Measurements from ENCODE around the gene GFPT1.

GFPT1 gene

DNA sequence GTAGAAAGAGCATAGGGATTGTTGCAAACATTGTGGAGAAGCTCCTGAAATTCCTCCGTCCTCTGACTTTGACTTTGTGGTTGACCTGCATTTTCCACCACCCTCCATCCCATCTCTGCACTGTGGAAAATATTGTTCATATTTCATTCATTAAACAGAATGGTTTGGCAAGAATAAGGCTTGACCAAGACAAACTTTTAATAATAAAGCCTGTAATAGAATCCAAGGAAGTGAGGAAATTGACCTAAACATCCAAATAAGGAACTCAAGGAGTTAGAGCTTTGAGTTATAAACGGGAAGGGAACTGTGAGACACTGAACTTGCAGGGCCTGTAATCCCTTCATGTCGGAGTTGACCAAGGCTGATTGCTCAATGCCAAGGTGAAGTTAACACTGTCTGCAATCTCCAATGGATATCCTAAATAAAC is 115.2 kb downstream of the GFPT1 start:
- no peak overlapping the region for H3K27ac ChIP-seq
- POLR2A ChIA-PET (ENCODE audit: low non-redundant PET): no interaction called here
- no peak for DNase-seq (ENCODE audit: low spot score)
- CTCF ChIA-PET: interaction anchor here (0.6 kb wide), 1 partner anchor 329 kb away, joined by 3 read pairs; no protein-coding TSS in a partner anchor
- TF ChIP-seq, protein P1, sequence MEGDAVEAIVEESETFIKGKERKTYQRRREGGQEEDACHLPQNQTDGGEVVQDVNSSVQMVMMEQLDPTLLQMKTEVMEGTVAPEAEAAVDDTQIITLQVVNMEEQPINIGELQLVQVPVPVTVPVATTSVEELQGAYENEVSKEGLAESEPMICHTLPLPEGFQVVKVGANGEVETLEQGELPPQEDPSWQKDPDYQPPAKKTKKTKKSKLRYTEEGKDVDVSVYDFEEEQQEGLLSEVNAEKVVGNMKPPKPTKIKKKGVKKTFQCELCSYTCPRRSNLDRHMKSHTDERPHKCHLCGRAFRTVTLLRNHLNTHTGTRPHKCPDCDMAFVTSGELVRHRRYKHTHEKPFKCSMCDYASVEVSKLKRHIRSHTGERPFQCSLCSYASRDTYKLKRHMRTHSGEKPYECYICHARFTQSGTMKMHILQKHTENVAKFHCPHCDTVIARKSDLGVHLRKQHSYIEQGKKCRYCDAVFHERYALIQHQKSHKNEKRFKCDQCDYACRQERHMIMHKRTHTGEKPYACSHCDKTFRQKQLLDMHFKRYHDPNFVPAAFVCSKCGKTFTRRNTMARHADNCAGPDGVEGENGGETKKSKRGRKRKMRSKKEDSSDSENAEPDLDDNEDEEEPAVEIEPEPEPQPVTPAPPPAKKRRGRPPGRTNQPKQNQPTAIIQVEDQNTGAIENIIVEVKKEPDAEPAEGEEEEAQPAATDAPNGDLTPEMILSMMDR (conservative IDR thresholded peaks at IDR 0.05; ENCODE audit: low read depth): no peak

Measured in RWPE1 (cell line).